SK-N-MC (cell line): ENCODE measurements around the gene RAC3.
A peak's percentile ranks its signal among the peaks of the same experiment; 100 is the strongest.

Experiments
- DNase-seq: peaks from one replicate; pipeline ENCODE4 v3.0.0-alpha.2; 2011; ENCODE audit warnings: low read depth, low spot score
- H3K27ac ChIP-seq: fragments of 200-600 bp; sonication (generic); 2 replicates; pipeline ENCODE4 v1.5.1; 2016; ENCODE audit warnings: mixed run types
- H3K36me3 ChIP-seq: fragments of 200-600 bp; sonication (generic); 2 replicates; pipeline ENCODE4 v1.6.1; 2017; ENCODE audit warnings: antibody characterized with exemption, low read length, mixed read lengths; ENCODE audit not compliant: insufficient read depth
- H3K4me3 ChIP-seq: fragments of 200-600 bp; sonication (generic); 2 replicates; pipeline ENCODE4 v1.5.1; 2016
- H3K9ac ChIP-seq: fragments of 200-600 bp; sonication (generic); 2 replicates; pipeline ENCODE4 v1.8.0; 2017; ENCODE audit warnings: mixed run types, mixed read lengths; ENCODE audit not compliant: insufficient read length
- H3K9me3 ChIP-seq: fragments of 200-600 bp; sonication (generic); 2 replicates; pipeline ENCODE4 v1.6.1; 2017; ENCODE audit warnings: low read depth, mild to moderate bottlenecking, antibody characterized with exemption, low read length, moderate library complexity, mixed read lengths
- EZH2 ChIP-seq: fragments of 200-600 bp; sonication (generic); IDR thresholded peaks from one replicate; pipeline ENCODE4 v1.6.1; 2017; ENCODE audit warnings: antibody characterized with exemption
- FOXP2 ChIP-seq: optimal IDR thresholded peaks from 2 replicates; pipeline ENCODE3; 2011; ENCODE audit warnings: mild to moderate bottlenecking, moderate library complexity; ENCODE audit not compliant: insufficient read depth; ENCODE audit errors: extremely low read length, control extremely low read depth
- POLR2AphosphoS5 ChIP-seq: IDR thresholded peaks from 2 replicates; pipeline ENCODE4 v1.6.1; 2012; ENCODE audit warnings: mild to moderate bottlenecking, low read depth, low read length, borderline replicate concordance

Gene RAC3

GRCh38 chr17:82063424-82064415, 32.2 kb downstream of the RAC3 start:
- Histone ChIP-seq H3K4me3 (peak overlapping the region; percentile 90; the same call in 1 of the 2 replicates), H3K36me3 (peaks cover 25% of the 10 kb centered on the region; the same call in 1 of the 2 replicates), H3K9ac (peak overlapping the region; percentile 96), H3K9me3 (no peaks in the 10 kb centered on the region), H3K27ac (no peak overlapping the region)
- DNase-seq: no peak
- no peak for TF ChIP-seq FOXP2
- no peak for TF ChIP-seq EZH2
- no peak for TF ChIP-seq POLR2AphosphoS5

- Histone ChIP-seq H3K9ac (peak overlapping the region; percentile 96), H3K4me3 (peak overlapping the region; percentile 90), H3K36me3 (peaks cover 24% of the 10 kb centered on the region; the same call in 1 of the 2 replicates), H3K9me3 (no peaks in the 10 kb centered on the region), H3K27ac (no peak overlapping the region)
- DNase-seq: no peak
- no peak for TF ChIP-seq POLR2AphosphoS5
- TF ChIP-seq FOXP2: no peak
- no peak for TF ChIP-seq EZH2
Measured at GRCh38 chr17:82064433-82065192, 33.1 kb downstream of the RAC3 start.

DNA sequence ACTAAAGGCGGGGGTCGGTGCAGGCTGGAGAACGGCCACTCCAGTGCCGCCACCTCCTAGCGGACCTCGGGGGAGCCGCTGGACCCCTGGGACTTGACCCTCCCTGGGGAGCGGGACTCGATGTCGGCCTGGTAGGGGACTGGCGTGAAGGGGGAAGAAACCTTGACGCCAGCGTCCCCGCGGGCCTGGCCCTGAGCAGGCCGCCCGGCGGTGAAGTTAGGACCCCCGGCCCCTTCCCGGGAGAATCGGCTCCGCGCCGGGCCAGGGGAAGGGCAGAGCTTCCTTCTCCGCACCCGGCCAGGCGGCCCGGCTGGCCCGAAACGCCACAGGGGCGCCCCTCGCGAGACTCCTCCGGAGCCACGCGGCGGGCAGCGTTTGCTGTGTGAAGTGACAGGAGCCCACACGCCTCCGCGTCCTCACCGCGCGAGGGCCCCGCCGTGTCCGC, 33.7 kb downstream of the RAC3 start:
- Histone ChIP-seq H3K27ac (no peak overlapping the region), H3K9me3 (no peaks in the 10 kb centered on the region), H3K36me3 (peaks cover 18% of the 10 kb centered on the region; the same call in 1 of the 2 replicates), H3K9ac (peak overlapping the region; percentile 96), H3K4me3 (peak overlapping the region; percentile 90)
- DNase-seq: no peak
- no peak for TF ChIP-seq POLR2AphosphoS5
- no peak for TF ChIP-seq FOXP2
- TF ChIP-seq EZH2: no peak

- H3K36me3 ChIP-seq: peaks cover 12% of the 10 kb centered on the region; the same call in 1 of the 2 replicates
- peak within 1 kb of the TSS; percentile 96 for H3K9ac ChIP-seq
- no peaks in the 10 kb centered on the region for H3K9me3 ChIP-seq
- peak within 1 kb of the TSS; percentile 90 for H3K4me3 ChIP-seq
- no peak for DNase-seq
- no peak for TF ChIP-seq EZH2
- 0 out of 2 replicates have a peak, but pooled peaks have one; percentile 13 for TF ChIP-seq POLR2AphosphoS5
- H3K27ac ChIP-seq: peak within 1 kb of the TSS; percentile 86
Measured at GRCh38 chr17:82065638-82066303, 34.3 kb downstream of the RAC3 start, which contains the start of gene DUS1L. Gene DUS1L, minus strand, starts transcription at chr17:82065804. Its CDS starts 745 bp downstream, at chr17:82065059.

GRCh38 chr17:82070611-82071010, 39.1 kb downstream of the RAC3 start:
- no peaks in the 10 kb centered on the region for H3K9me3 ChIP-seq
- H3K9ac ChIP-seq: no peak overlapping the region
- TF ChIP-seq EZH2 (no peak), FOXP2 (no peak), POLR2AphosphoS5 (no peak)
- H3K27ac ChIP-seq: no peak overlapping the region
- no peak overlapping the region for H3K4me3 ChIP-seq
- H3K36me3 ChIP-seq: no peaks in the 10 kb centered on the region
- no peak for DNase-seq

DNA sequence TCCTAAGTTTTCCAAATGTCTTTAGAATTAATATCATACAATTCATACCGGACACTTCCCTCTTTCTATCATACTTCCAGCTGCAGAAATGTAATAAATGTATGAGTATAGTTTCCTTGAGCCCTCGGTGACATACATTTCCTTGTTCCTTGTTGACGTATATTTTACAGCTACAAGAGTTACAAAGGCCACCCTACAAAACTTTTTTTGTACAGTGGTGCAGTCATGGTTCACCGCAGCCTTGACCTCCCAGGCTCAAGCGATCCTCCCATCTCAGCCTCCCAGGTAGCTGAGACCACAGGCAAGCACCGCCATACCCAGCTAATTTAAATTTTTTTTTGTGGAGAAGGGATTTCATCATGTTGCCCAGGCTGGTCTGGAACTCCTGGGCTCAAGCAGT, 41.3 kb downstream of the RAC3 start:
- H3K9ac ChIP-seq: no peak overlapping the region
- no peak for DNase-seq
- H3K27ac ChIP-seq: no peak overlapping the region
- TF ChIP-seq EZH2: no peak
- no peak for TF ChIP-seq POLR2AphosphoS5
- TF ChIP-seq FOXP2: no peak
- no peak overlapping the region for H3K4me3 ChIP-seq
- H3K9me3 ChIP-seq: no peaks in the 10 kb centered on the region
- no peaks in the 10 kb centered on the region; the same call in 1 of the 2 replicates for H3K36me3 ChIP-seq

- TF ChIP-seq POLR2AphosphoS5: no peak
- TF ChIP-seq FOXP2: no peak
- no peak for TF ChIP-seq EZH2
- Histone ChIP-seq H3K27ac (no peak overlapping the region), H3K4me3 (no peak overlapping the region), H3K9ac (no peak overlapping the region), H3K9me3 (no peaks in the 10 kb centered on the region), H3K36me3 (peaks cover 5% of the 10 kb centered on the region; the same call in 1 of the 2 replicates)
- no peak for DNase-seq
Measured at GRCh38 chr17:82073446-82073845, 42.0 kb downstream of the RAC3 start.
